ENCODE data around the gene EFNA4. TPM values are rescaled to one million over a fixed set of nuclear protein-coding genes. Genes with fewer than 3 reads are reported as not detected.
A peak's percentile ranks its signal among the peaks of the same experiment; 100 is the strongest.

EFNA4 gene
- total RNA-seq, 1 experiment from 2014 or later = 9.8 TPM

DNA sequence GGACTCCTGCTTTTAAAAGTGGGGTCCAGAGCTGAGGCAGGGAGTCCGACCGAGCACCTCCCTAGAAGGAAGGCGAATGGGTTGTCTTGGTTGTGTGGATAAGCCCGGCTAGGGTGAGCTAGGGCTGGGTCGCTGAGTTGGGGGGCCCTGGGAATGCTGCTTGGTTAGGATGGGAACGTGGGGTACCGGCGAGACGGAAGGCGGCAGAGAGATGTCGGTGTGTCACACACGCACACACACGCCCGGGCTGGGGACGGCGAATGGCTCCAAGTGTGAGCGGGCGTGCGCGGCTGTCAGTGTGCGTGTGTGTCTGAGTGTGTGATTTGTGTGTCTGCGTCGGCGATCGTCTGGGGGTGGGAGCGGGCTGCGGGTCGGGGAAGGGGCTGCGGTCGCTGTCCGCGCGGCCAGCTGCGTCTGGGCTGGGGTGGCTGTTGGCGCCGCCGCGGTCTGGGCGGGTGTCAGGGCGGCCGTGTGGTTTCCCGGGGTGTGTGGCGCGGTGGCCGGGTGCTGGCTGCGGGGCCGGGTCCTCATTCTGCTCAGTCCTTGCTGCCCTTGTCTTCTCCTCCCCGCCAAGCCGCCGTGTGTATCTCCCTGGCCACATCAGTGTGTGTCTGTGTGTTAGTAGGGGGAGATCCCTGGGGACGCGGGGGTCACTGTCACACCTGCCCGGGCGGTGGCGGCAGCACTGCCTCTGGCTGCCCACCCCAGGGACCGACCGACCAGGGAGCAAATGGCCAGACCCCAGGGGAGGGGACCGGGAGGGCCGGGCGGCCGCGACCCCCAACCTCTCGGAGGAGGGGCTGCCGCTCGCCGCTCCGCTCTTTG, 16.2 kb downstream of the EFNA4 start:
- ATAC-seq (peak; percentile 5), DNase-seq (ENCODE audit: low read depth, low spot score) (no peak)
- no peak for TF ChIP-seq ZFX (IDR thresholded peaks at IDR 0.05)
- no peak for TF ChIP-seq ZNF274 (IDR thresholded peaks at IDR 0.05; ENCODE audit: low read depth, low read length)
- TF ChIP-seq, protein P1, sequence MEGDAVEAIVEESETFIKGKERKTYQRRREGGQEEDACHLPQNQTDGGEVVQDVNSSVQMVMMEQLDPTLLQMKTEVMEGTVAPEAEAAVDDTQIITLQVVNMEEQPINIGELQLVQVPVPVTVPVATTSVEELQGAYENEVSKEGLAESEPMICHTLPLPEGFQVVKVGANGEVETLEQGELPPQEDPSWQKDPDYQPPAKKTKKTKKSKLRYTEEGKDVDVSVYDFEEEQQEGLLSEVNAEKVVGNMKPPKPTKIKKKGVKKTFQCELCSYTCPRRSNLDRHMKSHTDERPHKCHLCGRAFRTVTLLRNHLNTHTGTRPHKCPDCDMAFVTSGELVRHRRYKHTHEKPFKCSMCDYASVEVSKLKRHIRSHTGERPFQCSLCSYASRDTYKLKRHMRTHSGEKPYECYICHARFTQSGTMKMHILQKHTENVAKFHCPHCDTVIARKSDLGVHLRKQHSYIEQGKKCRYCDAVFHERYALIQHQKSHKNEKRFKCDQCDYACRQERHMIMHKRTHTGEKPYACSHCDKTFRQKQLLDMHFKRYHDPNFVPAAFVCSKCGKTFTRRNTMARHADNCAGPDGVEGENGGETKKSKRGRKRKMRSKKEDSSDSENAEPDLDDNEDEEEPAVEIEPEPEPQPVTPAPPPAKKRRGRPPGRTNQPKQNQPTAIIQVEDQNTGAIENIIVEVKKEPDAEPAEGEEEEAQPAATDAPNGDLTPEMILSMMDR (IDR thresholded peaks at IDR 0.05 in 2 of 3, conservative IDR thresholded peaks at IDR 0.05 in 1 of 3; ENCODE audit: borderline replicate concordance in 1 of 3, insufficient read depth in 1 of 3, low read depth in 2 of 3, low read length in 2 of 3) = no peak
- TF ChIP-seq SRF (IDR thresholded peaks at IDR 0.05; ENCODE audit: low read depth) = no peak
- TF ChIP-seq POLR2A (IDR thresholded peaks at IDR 0.05; ENCODE audit: borderline replicate concordance, extremely low read depth, insufficient read depth, insufficient read length) = no peak
- no peak; the same call in 1 of the 2 replicates for TF ChIP-seq POLR2AphosphoS5 (IDR thresholded peaks at IDR 0.05; ENCODE audit: low read depth, low read length)
- no peak for TF ChIP-seq YY1 (IDR thresholded peaks at IDR 0.05; ENCODE audit: extremely low read depth, insufficient replicate concordance, low read depth, low read length)
- intact Hi-C loops (cut with micrococcal nuclease) = loop anchor here (5.0 kb wide), 1 partner anchor 522 kb away; the partner anchor contains the start of gene UBE2Q1
- Histone ChIP-seq H4K20me1 (ENCODE audit: insufficient read depth) (no peaks in the 10 kb centered on the region), H3K9ac (ENCODE audit: low read length) (peak overlapping the region; percentile 81), H3K27ac (ENCODE audit: low read depth, low read length) (peak overlapping the region; percentile 31; the same call in 1 of the 2 replicates), H3K4me1 (ENCODE audit: control insufficient read depth in 1 of 2, insufficient read depth in 2 of 2, low read length in 2 of 2) (peaks cover 32 to 64% of the 10 kb centered on the region in 2 experiments), H3K4me3 (replicated peaks in 1 of 2; ENCODE audit: low read depth in 1 of 2, low read length in 2 of 2) (peak overlapping the region; percentile 73 to 90), H3K79me2 (ENCODE audit: insufficient read depth, low read length) (no peaks in the 10 kb centered on the region; the same call in 1 of the 2 replicates), H3K9me3 (ENCODE audit: control insufficient read depth in 1 of 2, insufficient read depth in 1 of 2, low read depth in 1 of 2, low read length in 2 of 2) (no peaks in the 10 kb centered on the region), H3K9me2 (ENCODE audit: insufficient read depth) (no peaks in the 10 kb centered on the region), H2AFZ (ENCODE audit: low read depth, low read length, poor library complexity, severe bottlenecking) (no peak overlapping the region), H3K36me3 (ENCODE audit: control insufficient read depth in 1 of 2, insufficient read depth in 2 of 2, low read length in 2 of 2) (no peaks in the 10 kb centered on the region), H3K4me2 (ENCODE audit: low read length) (peak overlapping the region; percentile 99), H3K27me3 (ENCODE audit: insufficient read depth, low read length) (no peaks in the 10 kb centered on the region)
- RAD21 ChIA-PET (ENCODE audit: low non-redundant PET in 1 of 2, low total read pairs in 2 of 2, uncharacterized antibody in 2 of 2, unreplicated experiment in 2 of 2) = no interaction called here
- CTCF ChIA-PET = interaction anchor here (1.2 to 1.8 kb wide), 4 partner anchors 27 to 93 kb away, joined by 3 to 8 read pairs (median 4); partner anchors contain the start of gene KRTCAP2
- POLR2A ChIA-PET = interaction anchor here (1.3 kb wide), 1 partner anchor 16 kb away, joined by 5 read pairs; the partner anchor contains the start of gene EFNA4
- no TSS peak for BruUV-seq (replicated peaks)
